Choroid plexus epithelial cell (primary cell): ENCODE data around the gene SP2.
A peak's percentile ranks its signal among the peaks of the same experiment; 100 is the strongest.
"Not testable (repeated sequence)": the region's sequence is repeated elsewhere in the genome, so short reads cannot be mapped to it uniquely, and the experiment has no call there.

ENCODE experiments used
- DNase-seq: peaks from one replicate; pipeline ENCODE4 v3.0.0-alpha.2; 2010; ENCODE audit warnings: low read depth
- H3K4me3 ChIP-seq: 2 replicates; pipeline ENCODE4 v1.5.1; 2011; ENCODE audit warnings: low read depth, mild to moderate bottlenecking, control low read depth, low read length, moderate library complexity
- CTCF ChIP-seq: conservative IDR thresholded peaks from 2 replicates; pipeline ENCODE4 v1.5.1; 2011; ENCODE audit warnings: low read depth, mild to moderate bottlenecking, control low read depth, inconsistent platforms, low read length, moderate library complexity

The SP2 gene

GRCh38 chr17:47916489-47917208 is 20.6 kb downstream of the SP2 start:
- no peak overlapping the region for H3K4me3 ChIP-seq
- no peak for DNase-seq
- TF ChIP-seq CTCF: no peak

- TF ChIP-seq CTCF: no peak
- no peak for DNase-seq
- H3K4me3 ChIP-seq: no peak overlapping the region
Measured at GRCh38 chr17:47917581-47917980, 21.5 kb downstream of the SP2 start.

- peak; percentile 24 for DNase-seq
- no peak overlapping the region for H3K4me3 ChIP-seq
- no peak for TF ChIP-seq CTCF
Measured at GRCh38 chr17:47918006-47918405, 22.0 kb downstream of the SP2 start.

GRCh38 chr17:47918991-47919390 is 23.0 kb downstream of the SP2 start:
- no peak for DNase-seq
- no peak overlapping the region for H3K4me3 ChIP-seq
- TF ChIP-seq CTCF: no peak

GRCh38 chr17:47919889-47920288 is 23.9 kb downstream of the SP2 start:
- DNase-seq, H3K4me3 ChIP-seq: not testable (repeated sequence)

- no peak overlapping the region for H3K4me3 ChIP-seq
- peak; percentile 43 for DNase-seq
- no peak for TF ChIP-seq CTCF
Measured at GRCh38 chr17:47924785-47925677, 29.0 kb downstream of the SP2 start.

- TF ChIP-seq CTCF: no peak
- H3K4me3 ChIP-seq: no peak overlapping the region
- DNase-seq: no peak
Measured at GRCh38 chr17:47925678-47925988, 29.6 kb downstream of the SP2 start.
